ENCODE results near the gene BAG2.

GRCh38 chr6:57217270-57217669 is 45.1 kb downstream of the BAG2 start:
- TF ChIP-seq CTBP1 (IDR thresholded peaks at IDR 0.05; ENCODE audit: borderline replicate concordance) (no peak), TARDBP (IDR thresholded peaks at IDR 0.05) (no peak), SP1 (IDR thresholded peaks at IDR 0.05) (no peak), HDGF (IDR thresholded peaks at IDR 0.05; ENCODE audit: borderline replicate concordance) (no peak), PKNOX1 (IDR thresholded peaks at IDR 0.05) (no peak)
